Sigmoid colon (tissue), 4 donors: ENCODE results near the gene PPM1L.

Source experiments
- EP300 ChIP-seq, 4 donors: sonication (generic); formaldehyde crosslinking; IDR thresholded peaks; one replicate each; pipeline ENCODE4 v1.6.1; 2017; ENCODE audit warnings: antibody characterized with exemption in 4 of 4
- POLR2A ChIP-seq, 2 donors: fragments of 450-650 bp; IDR thresholded peaks; one replicate each; pipeline ENCODE4 v1.6.1; 2016; ENCODE audit warnings: antibody characterized with exemption in 2 of 2, mild to moderate bottlenecking in 2 of 2, moderate library complexity in 2 of 2
- TF ChIP-seq, protein P1 (sequence below), 4 experiments: fragments of 450-650 bp in 3 of 4; fragments of 200-600 bp in 1 of 4; IDR thresholded peaks; one replicate each; pipeline ENCODE4 v1.5.1; 2016 to 2019; ENCODE audit warnings: antibody characterized with exemption in 4 of 4, mild to moderate bottlenecking in 3 of 4, moderate library complexity in 2 of 4

DNA sequence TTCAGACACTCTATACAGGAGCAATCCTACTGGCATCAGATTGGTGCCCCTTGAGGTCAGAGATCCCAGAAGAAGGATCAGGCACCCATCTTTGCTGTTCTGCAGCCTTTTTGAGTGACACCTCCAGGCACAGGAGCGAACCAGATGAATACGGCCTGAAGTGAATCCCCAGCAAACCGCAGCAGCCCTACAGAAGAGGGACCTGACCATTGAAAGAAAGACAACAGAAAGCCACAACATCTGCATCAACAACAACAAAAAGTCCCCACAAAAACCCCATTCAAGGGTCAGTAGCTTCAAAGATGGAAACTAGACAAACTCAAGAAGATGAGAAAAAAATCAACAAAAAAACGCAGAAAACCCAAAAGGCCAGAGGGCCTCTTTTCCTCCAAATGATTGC, 130.4 kb downstream of the PPM1L start:
- TF ChIP-seq, protein P1, sequence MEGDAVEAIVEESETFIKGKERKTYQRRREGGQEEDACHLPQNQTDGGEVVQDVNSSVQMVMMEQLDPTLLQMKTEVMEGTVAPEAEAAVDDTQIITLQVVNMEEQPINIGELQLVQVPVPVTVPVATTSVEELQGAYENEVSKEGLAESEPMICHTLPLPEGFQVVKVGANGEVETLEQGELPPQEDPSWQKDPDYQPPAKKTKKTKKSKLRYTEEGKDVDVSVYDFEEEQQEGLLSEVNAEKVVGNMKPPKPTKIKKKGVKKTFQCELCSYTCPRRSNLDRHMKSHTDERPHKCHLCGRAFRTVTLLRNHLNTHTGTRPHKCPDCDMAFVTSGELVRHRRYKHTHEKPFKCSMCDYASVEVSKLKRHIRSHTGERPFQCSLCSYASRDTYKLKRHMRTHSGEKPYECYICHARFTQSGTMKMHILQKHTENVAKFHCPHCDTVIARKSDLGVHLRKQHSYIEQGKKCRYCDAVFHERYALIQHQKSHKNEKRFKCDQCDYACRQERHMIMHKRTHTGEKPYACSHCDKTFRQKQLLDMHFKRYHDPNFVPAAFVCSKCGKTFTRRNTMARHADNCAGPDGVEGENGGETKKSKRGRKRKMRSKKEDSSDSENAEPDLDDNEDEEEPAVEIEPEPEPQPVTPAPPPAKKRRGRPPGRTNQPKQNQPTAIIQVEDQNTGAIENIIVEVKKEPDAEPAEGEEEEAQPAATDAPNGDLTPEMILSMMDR (IDR thresholded peaks at IDR 0.05), result no peak
- no peak for TF ChIP-seq EP300 (IDR thresholded peaks at IDR 0.05)
- TF ChIP-seq POLR2A (IDR thresholded peaks at IDR 0.05), result no peak
